Stimulated activated CD4-positive, alpha-beta T cell treated with anti-CD3 and anti-CD28 coated beads, Interleukin-2, amount 100 ng/mL, for 4 hours (primary cell): ENCODE results near the gene PRPF6.
"Not testable (repeated sequence)": the region's sequence is repeated elsewhere in the genome, so short reads cannot be mapped to it uniquely, and the experiment has no call there.

Experiments
- DNase-seq: peaks from one replicate; pipeline ENCODE4 v3.0.0-alpha.2; 2020; ENCODE audit warnings: low read depth

PRPF6 gene

GRCh38 chr20:63960654-63961621 lies 20.0 kb upstream of the PRPF6 start:
- DNase-seq = not testable (repeated sequence)

GRCh38 chr20:63961664-63962425 lies 19.1 kb upstream of the PRPF6 start:
- no peak for DNase-seq

GRCh38 chr20:63962426-63963347 lies 18.2 kb upstream of the PRPF6 start:
- DNase-seq = no peak

- no peak for DNase-seq
These were observed 17.6 kb upstream of the PRPF6 start for GRCh38 chr20:63963348-63963741.

- no peak for DNase-seq
These were observed 17.1 kb upstream of the PRPF6 start for GRCh38 chr20:63963784-63964301.

DNA sequence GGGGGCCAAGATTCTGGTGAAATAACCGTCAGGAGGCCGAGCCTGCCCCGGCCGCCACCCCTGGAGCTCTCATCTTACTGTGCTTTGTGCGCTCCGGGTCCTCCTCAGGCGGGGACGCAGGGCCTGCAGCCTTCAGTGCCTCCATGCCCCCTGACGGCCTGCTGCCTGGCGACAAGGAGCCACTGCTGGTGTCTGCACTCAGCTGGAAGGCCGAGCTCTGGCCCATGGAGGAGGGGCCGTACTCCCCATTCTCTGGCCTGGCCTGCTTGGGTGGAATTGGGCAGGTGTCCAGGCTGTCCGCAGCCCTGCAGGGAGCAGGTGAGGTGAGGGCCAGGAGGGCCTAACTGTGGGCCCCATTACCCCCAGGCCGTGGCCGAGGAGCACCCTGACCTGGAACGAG lies 16.5 kb upstream of the PRPF6 start:
- no peak for DNase-seq

GRCh38 chr20:63966172-63966943 lies 14.6 kb upstream of the PRPF6 start:
- DNase-seq = no peak

- DNase-seq = no peak
These were observed 14.0 kb upstream of the PRPF6 start for GRCh38 chr20:63966944-63967322.

DNA sequence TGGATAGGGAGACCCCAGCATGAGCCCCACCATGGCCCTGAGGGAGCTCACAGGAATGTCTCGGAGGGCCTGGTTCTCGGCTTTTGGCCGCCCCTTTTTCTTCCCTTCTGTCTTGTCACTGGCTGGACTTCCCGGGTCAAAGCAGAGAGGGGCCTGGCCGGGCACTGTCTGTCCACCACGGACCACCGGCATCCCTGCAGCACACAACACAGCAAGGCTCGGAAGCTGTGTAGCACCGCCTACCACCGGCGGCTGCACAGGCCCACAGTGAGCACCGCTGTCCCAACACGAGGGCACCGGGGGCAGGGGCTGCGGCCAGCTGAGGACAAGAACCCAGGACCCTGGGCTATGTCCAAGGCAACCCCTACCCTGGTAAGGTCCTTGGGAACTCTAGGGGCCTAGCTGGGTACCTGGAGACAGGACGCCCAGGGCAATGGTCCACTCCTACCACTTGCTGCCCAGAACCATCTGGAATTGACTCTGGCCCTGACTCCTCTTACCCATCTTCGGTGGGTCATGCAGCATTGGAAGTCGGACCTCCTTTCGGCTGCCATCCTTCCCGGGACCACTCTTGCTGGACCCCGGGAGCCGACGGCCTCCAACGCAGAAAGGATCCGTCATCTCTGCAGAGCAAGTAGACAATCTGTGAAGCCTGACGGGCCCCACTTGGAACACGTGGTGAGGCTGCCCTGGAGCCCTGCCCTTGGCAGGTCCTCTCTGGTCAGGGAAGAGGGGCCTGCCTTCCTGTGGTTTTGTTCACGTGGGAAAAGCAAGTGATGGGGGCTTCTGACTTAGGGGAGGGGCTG lies 13.4 kb upstream of the PRPF6 start:
- DNase-seq = no peak

DNA sequence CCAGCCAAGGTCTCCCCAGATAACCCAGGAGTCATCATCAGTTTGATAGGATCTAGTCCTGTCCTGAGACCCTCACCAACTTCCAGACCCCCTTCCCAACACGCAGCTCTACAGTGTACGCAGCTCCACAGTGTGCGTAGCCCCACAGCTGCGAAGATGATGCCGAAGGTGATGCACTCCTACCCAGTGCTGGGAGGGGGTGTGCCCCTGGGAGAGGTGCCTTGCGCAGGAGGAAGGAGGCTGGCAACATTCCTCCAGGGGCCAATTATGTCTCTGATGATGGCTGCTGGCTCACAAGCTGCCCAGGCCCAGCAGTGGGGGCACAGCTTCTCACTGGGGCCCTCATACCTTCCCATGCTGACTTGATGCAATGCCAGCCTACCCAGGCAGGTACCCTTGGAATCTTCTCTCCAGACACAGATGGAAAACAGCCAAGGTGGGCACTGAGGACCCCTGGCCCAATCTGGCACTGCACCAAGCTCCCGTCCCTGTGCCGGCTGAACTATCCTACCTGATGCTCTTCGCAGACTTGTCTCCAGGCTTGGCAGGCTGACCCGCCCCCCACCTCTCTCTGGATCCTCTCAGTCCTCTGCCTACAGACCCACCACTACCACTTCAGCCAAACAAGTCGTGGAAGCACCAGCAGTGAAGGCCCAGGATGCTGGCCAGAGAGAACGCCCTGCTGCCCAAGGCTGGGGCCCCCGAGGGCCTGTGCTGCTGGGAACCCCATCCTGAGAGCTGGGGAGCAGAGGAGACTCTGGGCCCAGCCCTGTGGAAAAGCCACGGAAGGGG lies 12.6 kb upstream of the PRPF6 start:
- no peak for DNase-seq

GRCh38 chr20:63968928-63969760 lies 11.8 kb upstream of the PRPF6 start:
- DNase-seq = no peak

DNA sequence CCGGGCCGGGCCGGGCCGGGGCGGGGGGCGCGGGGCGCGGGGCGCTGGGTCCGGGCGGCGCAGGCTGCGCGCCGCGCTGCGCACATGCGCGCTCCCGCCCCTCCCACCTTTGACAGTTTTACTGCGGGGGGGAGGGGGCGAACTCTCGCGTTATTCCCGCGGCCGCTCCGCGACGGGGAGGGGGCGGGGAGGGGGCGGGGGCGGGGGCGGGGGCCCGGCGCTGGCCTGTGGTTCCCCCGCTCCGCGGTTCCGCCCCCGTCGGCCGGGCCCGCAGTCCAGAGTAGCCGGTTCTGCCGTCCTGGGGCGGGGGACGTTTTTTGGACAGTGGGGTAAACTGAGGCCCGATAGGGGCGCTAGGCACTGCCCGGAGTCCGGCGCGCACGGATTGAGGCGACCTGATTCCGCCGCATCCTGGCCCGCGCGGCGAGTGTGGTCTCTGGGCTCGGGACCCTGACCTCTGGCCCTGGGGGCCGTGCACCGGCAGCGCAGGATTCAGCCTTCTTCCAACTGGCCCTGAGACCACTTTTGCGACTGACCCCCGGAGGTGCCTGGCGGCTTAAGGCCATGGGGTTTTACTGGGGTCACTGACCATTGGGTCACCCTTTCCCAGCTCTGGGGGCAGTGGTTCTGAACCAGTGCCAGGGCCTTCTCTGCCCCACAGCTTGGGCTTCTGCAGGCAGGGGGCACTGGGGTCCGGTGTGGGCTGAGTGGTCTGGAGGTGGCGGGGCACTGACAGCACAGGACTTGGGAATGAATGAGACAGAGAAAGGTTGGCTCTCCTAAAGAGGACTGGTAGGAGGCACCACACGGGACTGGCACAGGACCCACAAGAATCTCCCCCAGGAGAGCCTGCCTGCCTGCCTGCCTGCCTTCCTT lies 10.9 kb upstream of the PRPF6 start, which contains the start of gene ZNF512B:
ZNF512B (minus strand) TSS at position 93 of the 876 bp plus-strand sequence. CDS start 1,980 bp downstream, outside the sequence.
- peak; percentile 45 for DNase-seq

DNA sequence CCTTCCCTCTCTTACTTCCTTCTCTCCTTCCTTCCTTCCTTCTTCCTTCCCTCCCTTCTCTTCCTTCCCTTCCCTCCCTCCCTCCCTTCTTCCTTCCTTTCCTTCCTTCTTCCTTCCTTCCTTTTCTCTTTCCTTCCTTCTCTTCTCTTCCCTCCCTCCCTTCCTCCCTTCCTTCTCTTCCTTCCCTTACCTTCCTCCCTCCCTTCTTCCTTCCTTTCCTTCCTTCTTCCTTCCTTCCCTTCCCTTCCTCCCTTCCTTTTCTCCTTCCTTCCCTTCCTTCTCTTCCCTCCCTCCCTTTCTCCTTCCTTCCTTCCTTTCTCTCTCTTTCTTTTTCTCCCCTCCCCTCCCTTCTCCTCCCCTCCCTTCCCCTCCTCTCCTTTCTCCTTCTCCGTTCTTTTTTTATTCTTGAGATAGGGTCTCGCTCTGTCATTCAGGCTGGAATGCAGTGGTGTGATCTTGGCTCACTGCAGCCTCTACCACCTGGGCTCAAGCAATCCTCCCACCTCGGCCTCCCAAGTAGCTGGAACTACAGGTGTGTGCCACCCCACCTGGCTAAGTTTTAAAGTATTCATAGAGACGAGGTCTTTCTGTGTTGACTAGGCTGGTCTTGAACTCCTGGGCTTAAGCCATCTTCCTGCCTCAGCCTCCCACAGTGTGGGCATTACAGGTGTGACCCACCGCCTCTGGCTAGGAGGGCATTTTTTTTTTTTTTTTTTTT lies 10.1 kb upstream of the PRPF6 start:
- no peak for DNase-seq

DNA sequence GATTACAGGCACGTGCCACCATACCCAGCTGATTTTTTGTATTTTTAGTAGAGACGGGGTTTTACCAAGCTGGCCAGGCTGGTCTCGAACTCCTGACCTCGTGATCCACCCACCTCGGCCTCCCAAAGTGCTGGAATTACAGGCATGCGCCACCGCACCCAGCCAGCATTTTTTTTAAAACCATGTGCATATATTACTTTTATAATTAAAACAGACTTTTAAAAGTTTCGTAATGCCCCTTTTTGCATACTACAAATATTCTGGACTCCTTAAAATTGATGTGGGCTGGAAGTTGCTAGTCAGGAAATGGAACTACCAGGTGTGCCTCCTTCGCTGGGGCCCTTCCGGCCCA lies 9.0 kb upstream of the PRPF6 start:
- not testable (repeated sequence) for DNase-seq

DNA sequence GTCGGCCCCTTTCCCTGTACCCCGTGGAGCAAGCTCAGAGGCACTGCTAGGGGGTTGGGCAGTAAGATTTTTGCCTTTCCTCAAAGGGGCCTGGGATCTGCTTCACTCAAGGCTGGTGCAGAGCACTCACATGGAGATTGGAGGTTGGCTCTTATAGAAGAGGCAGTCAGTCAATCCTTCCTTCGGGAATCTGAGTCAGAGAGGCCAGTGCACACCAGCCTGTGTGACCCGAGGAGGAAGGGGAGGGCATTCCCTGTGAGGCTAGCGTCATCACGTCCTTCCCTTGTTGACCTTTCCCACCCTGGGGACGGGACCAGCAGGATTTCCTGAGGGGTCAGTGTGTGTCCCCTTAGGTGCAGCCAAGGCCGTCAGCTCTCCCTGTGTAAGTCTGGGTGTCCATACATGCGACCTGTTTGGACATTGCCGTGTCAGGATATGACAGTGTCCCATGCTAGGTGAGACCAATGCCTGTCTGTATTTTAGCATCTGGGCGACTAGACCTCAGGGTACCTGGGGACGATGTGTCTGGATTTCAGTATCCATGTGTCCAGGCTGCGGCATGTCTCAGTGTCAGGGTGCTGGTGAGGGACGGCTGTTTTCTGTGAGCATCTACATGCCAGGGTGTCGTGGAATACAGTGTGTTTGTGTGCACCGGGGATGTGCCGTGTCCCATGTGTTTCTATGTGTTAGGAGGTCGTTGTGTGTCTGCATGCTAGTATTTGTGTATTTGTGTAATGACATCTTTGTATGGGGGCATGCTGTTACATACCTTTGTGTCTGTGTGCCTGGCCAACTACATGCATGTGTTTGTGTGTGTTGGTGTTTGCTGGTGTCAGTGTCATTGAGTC lies 8.4 kb upstream of the PRPF6 start:
- DNase-seq = no peak

DNA sequence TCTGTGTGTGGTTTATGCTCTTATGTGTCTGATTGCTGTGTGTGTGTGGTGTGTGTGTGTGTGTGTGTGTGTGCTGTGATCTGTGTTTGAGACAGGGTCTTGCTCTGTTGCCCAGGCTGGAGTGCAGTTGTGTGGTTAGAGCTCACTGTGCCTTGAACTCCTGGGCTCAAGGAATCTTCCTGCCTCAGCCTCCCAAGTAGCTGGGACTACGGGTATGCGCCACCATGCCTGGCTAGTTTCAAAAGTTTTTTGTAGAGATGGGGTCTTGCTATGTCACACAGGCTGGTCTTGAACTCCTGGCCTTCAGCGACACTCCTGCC lies 7.8 kb upstream of the PRPF6 start:
- DNase-seq = no peak
